SU-DHL-6 (cell line): ENCODE data around the gene EVI5L.

ENCODE experiments used
- H2AFZ ChIP-seq: fragments of 200-600 bp; sonication (generic); 2 replicates; pipeline ENCODE4 v1.6.1; 2014; ENCODE audit warnings: low read depth, mild to moderate bottlenecking, moderate library complexity, mixed read lengths, antibody characterized with exemption, low read length; ENCODE audit not compliant: severe bottlenecking
- H3F3A ChIP-seq: fragments of 200-600 bp; shearing (Covaris generic); 2 replicates; pipeline ENCODE4 v1.6.0; 2016; ENCODE audit warnings: antibody characterized with exemption, mild to moderate bottlenecking; ENCODE audit not compliant: insufficient read depth
- H3K27ac ChIP-seq: fragments of 200-600 bp; sonication (generic); 2 replicates; pipeline ENCODE4 v1.5.1; 2016; ENCODE audit warnings: low read depth, mild to moderate bottlenecking, low read length, moderate library complexity, mixed read lengths
- H3K27me3 ChIP-seq: fragments of 200-600 bp; sonication (generic), shearing (Covaris generic); 2 replicates; pipeline ENCODE4 v1.6.0; 2014; ENCODE audit warnings: mild to moderate bottlenecking, low read length
- H3K36me3 ChIP-seq: fragments of 200-600 bp; sonication (generic); 2 replicates; pipeline ENCODE4 v1.6.1; 2014; ENCODE audit warnings: mild to moderate bottlenecking, low read length, mixed read lengths
- H3K4me2 ChIP-seq: fragments of 300-600, 200-600 bp; shearing (Covaris generic), sonication (generic); 2 replicates; pipeline ENCODE4 v1.6.0; 2014; ENCODE audit warnings: low read length, low read depth, mild to moderate bottlenecking; ENCODE audit not compliant: poor library complexity, severe bottlenecking
- H3K4me3 ChIP-seq: fragments of 200-600 bp; sonication (generic); 2 replicates; pipeline ENCODE4 v1.5.1; 2014; ENCODE audit warnings: antibody characterized with exemption, low read length, mild to moderate bottlenecking, mixed read lengths; ENCODE audit not compliant: insufficient read depth, poor library complexity, severe bottlenecking
- H3K79me2 ChIP-seq: fragments of 200-600 bp; sonication (generic); 2 replicates; pipeline ENCODE4 v1.6.1; 2014; ENCODE audit warnings: mild to moderate bottlenecking, low read length, moderate library complexity; ENCODE audit not compliant: insufficient read depth
- H3K9ac ChIP-seq: fragments of 200-600 bp; sonication (generic); 2 replicates; pipeline ENCODE4 v1.7.0; 2014; ENCODE audit warnings: mild to moderate bottlenecking, low read length
- H3K9me2 ChIP-seq: fragments of 200-600 bp; sonication (generic); replicated peaks from 2 replicates; pipeline ENCODE4 v1.6.1; 2014; ENCODE audit warnings: low read length; ENCODE audit not compliant: insufficient read depth
- H3K9me3 ChIP-seq: fragments of 200-600 bp; sonication (generic); 2 replicates; pipeline ENCODE4 v1.6.1; 2014; ENCODE audit warnings: low read length, mixed read lengths; ENCODE audit not compliant: insufficient read depth
- H4K20me1 ChIP-seq: fragments of 200-600 bp; sonication (generic); 2 replicates; pipeline ENCODE4 v1.6.1; 2014; ENCODE audit warnings: low read depth, mild to moderate bottlenecking, antibody characterized with exemption, low read length, moderate library complexity, mixed read lengths
- CTCF ChIP-seq: fragments of 200-600 bp; sonication (generic); IDR thresholded peaks from one replicate; pipeline ENCODE4 v1.5.1; 2017; ENCODE audit warnings: antibody characterized with exemption, mild to moderate bottlenecking, low read length, moderate library complexity; ENCODE audit not compliant: insufficient read depth, poor library complexity, severe bottlenecking
- EZH2phosphoT487 ChIP-seq: fragments of 200-600 bp; sonication (generic), shearing (Covaris generic); conservative IDR thresholded peaks from 2 replicates; pipeline ENCODE4 v1.6.1; 2018; ENCODE audit warnings: mild to moderate bottlenecking, antibody characterized with exemption, low read length, moderate library complexity, mixed read lengths

EVI5L gene

GRCh38 chr19:7879836-7880235, 49.8 kb downstream of the EVI5L start:
- Histone ChIP-seq H3K4me3 (no peak overlapping the region), H3K9me3 (no peaks in the 10 kb centered on the region), H3K9me2 (no peaks in the 10 kb centered on the region), H2AFZ (no peak overlapping the region), H3K4me2 (no peak overlapping the region), H3F3A (no peaks in the 10 kb centered on the region), H4K20me1 (no peaks in the 10 kb centered on the region), H3K27ac (no peak overlapping the region), H3K79me2 (no peaks in the 10 kb centered on the region), H3K36me3 (no peaks in the 10 kb centered on the region), H3K27me3 (no peaks in the 10 kb centered on the region), H3K9ac (no peak overlapping the region)
- TF ChIP-seq CTCF (no peak), EZH2phosphoT487 (no peak)

- no peak overlapping the region for H2AFZ ChIP-seq
- no peaks in the 10 kb centered on the region for H3F3A ChIP-seq
- no peaks in the 10 kb centered on the region for H3K9me3 ChIP-seq
- no peaks in the 10 kb centered on the region for H3K36me3 ChIP-seq
- H3K79me2 ChIP-seq: no peaks in the 10 kb centered on the region
- no peak overlapping the region for H3K9ac ChIP-seq
- H3K27ac ChIP-seq: no peak overlapping the region
- no peaks in the 10 kb centered on the region for H3K27me3 ChIP-seq
- no peak for TF ChIP-seq EZH2phosphoT487
- TF ChIP-seq CTCF: no peak
- no peak overlapping the region for H3K4me2 ChIP-seq
- no peak overlapping the region for H3K4me3 ChIP-seq
- no peaks in the 10 kb centered on the region for H3K9me2 ChIP-seq
- no peaks in the 10 kb centered on the region for H4K20me1 ChIP-seq
These were observed 51.9 kb downstream of the EVI5L start for GRCh38 chr19:7881910-7882309.

GRCh38 chr19:7883105-7883504, 53.1 kb downstream of the EVI5L start:
- TF ChIP-seq CTCF (no peak), EZH2phosphoT487 (no peak)
- Histone ChIP-seq H3K4me2 (no peak overlapping the region), H3K9me3 (no peaks in the 10 kb centered on the region), H3K27ac (no peak overlapping the region), H3K36me3 (no peaks in the 10 kb centered on the region), H4K20me1 (no peaks in the 10 kb centered on the region), H3K27me3 (no peaks in the 10 kb centered on the region), H3K9me2 (no peaks in the 10 kb centered on the region), H3K9ac (no peak overlapping the region), H3K79me2 (no peaks in the 10 kb centered on the region), H3K4me3 (no peak overlapping the region), H2AFZ (no peak overlapping the region), H3F3A (no peaks in the 10 kb centered on the region)
